Activated CD4-positive, alpha-beta T cell treated with anti-CD3 and anti-CD28 coated beads, Interleukin-10, Interleukin-2, amounts not matched to agents 100 ng/mL and 50 ng/mL, durations not matched to agents 16 hours and 8 hours (primary cell): ENCODE data around the gene XPOT.

Experiments
- DNase-seq: peaks from one replicate; pipeline ENCODE4 v3.0.0-alpha.2; 2020

Gene XPOT

DNA sequence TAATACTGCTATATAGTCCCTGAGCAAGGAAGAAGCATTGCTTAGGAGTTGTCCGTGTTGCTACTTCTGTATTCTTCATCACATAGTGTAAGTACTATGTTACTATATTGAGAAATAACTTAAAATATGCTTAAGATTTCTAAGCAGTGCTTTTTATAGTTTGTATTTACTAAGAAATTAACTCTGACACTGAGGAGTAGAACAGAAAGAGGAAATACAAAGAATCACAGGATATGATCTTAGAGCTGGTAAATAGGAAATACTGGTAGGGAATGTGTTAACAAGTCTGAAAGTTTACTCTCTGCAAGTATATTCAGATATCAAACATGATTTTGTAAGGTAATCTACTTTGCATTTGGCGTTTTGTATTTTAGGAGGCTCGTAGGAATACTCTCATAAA, 15.5 kb downstream of the XPOT start:
- no peak for DNase-seq

GRCh38 chr12:64427988-64428387, 23.8 kb downstream of the XPOT start:
- no peak for DNase-seq

DNA sequence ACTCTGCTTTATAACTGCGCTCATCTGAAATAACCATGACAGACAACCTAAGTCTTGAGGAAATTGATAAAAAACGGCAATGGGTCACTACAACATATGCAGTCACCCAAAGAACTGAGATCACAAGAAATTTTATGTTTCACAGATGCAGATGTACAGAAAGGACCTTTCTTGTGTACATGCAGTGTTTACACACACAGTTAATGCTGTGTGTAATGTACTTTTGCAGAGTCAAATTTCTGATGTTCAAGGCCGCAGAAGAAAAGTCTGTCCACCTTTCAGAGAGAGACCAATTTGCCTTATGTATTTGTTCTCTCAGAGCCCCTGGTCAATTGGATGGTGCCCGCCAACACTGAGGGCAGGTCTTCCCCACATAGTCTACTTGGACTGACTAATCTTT, 24.8 kb downstream of the XPOT start:
- DNase-seq, result no peak

GRCh38 chr12:64430886-64431285, 26.7 kb downstream of the XPOT start:
- no peak for DNase-seq

DNA sequence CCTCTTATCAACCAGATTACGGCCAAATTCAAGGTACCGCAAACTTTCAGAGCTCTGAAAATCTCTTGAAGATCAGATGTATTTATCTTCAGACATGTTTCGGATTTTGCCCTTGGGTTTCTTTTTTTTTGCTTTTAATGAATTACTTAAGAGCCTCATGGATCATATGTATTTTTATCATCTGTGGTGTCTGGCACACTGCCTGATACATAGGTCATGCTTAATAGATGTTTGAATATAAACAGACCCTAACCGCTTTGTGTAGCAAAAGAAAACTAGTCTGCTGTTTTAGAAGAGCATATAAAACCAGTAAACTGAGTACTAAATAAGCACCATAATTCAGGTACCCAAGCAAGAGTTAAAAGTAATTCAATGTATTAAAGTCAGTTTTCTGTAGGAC, 27.6 kb downstream of the XPOT start:
- DNase-seq, result no peak

- DNase-seq, result no peak
Measured at GRCh38 chr12:64433915-64434314, 29.7 kb downstream of the XPOT start.

- DNase-seq, result no peak
Measured at GRCh38 chr12:64440100-64440499, 35.9 kb downstream of the XPOT start.

DNA sequence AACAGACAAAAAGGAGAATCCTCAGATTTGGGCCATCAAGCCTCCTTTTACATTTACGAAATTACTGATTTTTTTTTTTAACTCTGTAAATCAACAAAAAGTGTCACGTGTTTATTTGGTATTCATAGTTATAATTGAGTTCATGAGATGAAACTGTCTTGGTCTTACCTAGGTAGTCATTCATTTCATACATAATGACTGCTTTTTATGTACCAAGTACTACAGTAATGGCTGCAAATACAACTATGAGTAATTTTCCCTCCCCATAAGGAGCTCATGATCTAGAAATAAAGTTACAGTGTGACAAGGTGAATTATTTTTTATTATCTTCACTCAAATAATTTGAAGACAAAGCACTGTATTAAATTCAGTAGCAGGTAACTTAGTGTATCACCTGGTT, 41.3 kb downstream of the XPOT start:
- no peak for DNase-seq

DNA sequence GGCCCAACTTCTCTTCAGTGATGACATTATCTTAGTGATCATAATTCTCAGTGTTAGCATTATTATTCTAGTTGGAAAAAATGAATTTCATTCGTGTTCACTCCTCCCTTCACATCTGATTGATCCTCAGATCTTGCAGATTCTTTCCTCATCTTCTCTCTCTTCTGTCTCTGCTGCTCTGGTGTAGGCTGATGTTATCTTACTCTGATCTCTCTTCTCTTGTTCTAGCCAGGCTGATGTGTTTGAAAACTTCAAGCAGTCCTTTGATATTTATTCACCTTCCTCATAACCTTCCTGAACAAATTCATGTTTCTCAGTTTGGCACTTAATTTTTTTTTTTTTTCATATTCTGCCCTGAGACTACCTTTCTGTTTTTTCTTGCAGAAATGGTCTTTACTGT, 42.1 kb downstream of the XPOT start:
- no peak for DNase-seq

- DNase-seq, result no peak
Measured at GRCh38 chr12:64450057-64450640, 46.0 kb downstream of the XPOT start.

- DNase-seq, result peak; percentile 12
Measured at GRCh38 chr12:64450711-64451486, 46.7 kb downstream of the XPOT start.

DNA sequence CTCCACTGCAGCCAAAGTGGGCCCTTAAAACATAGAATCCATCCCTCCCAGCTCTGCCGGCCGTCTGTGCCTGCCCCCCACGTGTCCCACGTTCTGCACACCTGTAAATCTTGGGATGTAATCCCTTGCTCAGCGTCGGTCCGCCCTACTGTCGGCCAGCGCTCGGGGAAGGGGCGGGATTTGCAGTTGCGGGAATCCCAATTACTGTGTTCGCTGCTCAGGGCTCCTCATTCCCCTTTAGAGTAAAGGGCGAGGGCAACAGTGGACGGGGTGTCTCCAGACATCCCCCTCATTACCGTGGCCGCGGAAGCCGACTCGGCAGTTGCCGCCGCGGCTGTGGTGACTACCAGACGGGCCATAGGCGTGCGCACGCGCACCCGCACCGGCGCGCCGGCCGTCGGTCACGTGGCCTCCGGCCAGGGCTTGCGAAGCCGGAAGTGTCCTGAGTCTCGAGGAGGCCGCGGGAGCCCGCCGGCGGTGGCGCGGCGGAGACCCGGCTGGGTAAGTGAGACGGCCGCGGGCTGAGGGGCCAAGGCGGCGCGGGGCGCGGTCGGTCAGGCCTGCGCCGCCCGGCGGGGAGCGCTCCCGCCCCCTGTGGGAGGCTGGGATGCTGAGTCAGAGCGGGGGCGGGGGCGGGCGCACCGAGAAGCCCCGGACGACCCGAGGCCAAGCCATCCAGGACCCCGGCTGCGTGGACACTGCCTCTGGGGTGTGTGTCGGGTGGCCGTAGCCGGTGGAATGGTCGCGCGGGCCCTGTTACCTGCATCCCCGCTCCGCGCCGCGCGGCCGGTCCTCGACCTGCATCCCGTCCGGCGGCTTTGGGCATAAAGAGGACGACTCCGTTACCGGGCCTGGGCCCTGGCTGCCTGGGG, 47.7 kb downstream of the XPOT start, which contains the start of gene TBK1:
TSS of gene TBK1 (plus strand) at position 434 of the 872 bp plus-strand sequence. CDS start 3,751 bp downstream, outside the sequence.
- DNase-seq, result peak; percentile 88

DNA sequence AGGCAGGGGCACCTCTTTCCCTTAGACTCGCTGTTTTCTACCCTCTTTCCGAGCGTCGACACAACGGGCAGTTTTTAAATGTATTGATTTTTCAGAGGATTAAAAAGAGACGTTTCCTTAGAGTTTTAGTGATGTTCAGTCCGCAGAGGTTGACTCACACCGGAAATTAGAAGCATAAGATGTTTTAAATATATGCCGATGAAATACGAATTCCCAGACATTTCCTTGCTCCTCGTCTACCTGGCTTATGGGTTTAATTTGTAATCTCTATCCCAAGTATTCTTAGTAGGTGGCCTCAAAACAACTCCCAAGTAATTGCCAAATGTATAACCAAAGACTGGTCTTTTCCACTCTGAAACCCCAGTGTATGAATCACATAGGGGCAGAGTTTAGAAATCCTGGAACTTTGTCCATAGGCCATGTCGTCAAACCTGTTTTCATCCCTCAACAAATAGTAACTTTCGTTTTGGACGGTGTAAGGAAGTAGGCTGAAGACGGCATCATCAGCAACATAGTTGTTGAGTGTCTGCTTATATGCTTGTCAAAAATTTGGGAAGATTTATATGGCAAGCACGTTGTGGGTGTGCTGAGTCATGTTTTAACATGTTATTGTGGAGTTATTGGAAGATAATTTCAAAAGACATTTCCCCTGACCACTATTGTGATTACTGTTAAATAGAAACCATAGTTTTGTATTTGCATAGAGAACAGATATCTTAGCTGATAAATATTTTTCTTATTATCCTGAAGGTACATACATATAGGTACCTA, 48.6 kb downstream of the XPOT start:
- DNase-seq, result peak; percentile 30

- DNase-seq, result peak; percentile 11
Measured at GRCh38 chr12:64455506-64455905, 51.3 kb downstream of the XPOT start.

GRCh38 chr12:64456119-64456518, 51.9 kb downstream of the XPOT start:
- peak; percentile 11 for DNase-seq

GRCh38 chr12:64457032-64457431, 52.8 kb downstream of the XPOT start:
- peak; percentile 74 for DNase-seq

DNA sequence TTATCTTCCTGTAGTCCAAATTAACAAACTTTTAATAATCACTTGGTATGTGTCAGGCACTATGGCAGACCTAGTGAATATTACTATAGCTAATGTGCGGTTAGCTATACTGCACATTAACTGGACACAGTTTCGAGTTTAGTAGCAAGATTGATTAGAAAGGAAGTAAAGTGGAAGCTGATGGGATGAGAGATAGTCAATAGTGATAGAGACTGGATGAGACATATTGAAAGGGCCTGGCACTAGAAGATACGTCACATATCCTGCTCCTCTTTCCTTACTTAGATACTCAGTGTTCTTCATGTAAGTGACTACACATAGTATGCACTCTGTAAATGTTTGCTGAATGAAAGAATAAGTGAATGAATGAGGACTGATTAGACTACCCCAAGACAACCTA, 53.3 kb downstream of the XPOT start:
- DNase-seq, result peak; percentile 82

DNA sequence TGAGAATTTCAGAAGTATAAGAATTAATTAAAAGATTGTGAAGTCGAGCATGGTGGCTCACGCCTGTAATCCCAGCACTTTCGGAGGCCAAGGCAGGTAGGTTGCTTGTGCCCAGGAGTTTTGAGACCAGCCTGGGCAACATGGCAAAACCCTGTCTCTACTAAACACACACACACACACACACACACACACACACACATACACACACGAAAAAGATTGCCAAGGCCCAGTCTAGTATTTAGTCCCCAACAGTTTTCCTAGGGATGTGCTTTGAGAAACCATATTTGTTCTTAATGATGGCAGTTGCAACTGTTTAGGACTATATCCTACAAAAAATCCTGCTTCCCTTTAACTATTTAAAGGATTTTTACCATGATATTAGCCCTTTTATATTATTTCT, 53.7 kb downstream of the XPOT start:
- no peak for DNase-seq

DNA sequence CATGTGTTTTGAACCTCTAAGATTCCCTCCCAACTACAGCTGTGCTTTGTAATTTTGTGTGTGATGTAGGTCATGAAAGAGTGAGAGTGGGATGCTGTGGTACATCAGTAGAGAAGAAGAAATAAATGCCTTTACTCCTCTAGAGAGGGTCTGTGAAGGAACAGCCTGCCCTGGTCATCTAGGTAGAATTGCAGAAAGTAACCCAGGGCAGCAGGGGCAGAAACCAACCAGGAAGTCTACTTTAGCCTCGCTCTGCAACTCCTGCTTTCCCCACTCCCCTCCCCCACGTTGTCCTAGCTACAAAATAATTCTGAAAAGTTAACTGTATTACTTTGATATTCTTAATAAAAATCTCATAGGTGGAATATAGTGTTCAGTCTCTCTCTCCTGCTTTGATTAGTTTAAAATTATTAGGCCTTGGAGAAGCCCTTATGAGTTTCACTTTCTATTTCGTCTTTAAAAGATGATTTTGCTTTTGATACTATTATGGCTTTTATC, 55.3 kb downstream of the XPOT start:
- DNase-seq, result no peak

DNA sequence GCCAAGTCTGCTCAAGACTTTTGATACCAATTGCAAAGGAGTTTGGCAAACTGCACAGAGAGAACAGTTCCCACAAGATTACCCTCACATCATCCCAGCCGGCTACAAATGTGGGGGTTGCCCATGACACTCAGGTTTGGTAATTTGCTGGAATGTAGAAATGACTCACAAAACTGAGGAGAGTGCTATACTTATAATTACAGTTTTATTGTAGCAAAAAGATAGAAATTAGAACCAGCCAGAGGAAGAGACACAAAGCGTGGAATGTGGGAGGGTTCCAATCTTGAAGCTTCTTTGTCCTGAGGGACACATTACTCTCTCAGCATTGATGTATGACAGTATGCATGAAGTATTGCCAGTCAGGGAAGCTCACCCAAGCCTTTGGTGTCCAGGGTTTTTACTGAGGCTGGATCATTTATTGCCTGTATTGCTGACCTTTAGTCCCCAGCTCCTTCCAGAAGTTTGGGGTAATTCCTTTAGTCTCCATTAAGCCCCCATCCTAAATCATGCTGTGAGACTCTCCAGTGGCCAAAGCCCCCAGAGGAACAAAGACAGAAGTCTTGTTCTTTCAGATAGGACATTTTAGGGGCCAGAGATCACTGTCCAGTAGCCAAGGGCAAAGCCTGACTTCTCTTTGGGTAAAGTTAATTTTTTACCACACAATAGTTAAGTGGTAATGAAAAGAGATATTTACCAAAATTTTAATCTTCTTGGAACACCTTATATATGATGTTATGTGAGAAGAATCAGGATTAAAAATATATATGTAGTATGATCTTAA, 57.6 kb downstream of the XPOT start:
- peak; percentile 29 for DNase-seq

- no peak for DNase-seq
Measured at GRCh38 chr12:64466178-64466577, 62.0 kb downstream of the XPOT start.

- DNase-seq, result no peak
Measured at GRCh38 chr12:64468966-64469365, 64.8 kb downstream of the XPOT start.
